Measurements from ENCODE around the gene HSD11B1. TPM values are rescaled to one million over a fixed set of nuclear protein-coding genes. Genes with fewer than 3 reads are reported as not detected.

The HSD11B1 gene
- total RNA-seq, 1 experiment from 2014 or later, result not detected

DNA sequence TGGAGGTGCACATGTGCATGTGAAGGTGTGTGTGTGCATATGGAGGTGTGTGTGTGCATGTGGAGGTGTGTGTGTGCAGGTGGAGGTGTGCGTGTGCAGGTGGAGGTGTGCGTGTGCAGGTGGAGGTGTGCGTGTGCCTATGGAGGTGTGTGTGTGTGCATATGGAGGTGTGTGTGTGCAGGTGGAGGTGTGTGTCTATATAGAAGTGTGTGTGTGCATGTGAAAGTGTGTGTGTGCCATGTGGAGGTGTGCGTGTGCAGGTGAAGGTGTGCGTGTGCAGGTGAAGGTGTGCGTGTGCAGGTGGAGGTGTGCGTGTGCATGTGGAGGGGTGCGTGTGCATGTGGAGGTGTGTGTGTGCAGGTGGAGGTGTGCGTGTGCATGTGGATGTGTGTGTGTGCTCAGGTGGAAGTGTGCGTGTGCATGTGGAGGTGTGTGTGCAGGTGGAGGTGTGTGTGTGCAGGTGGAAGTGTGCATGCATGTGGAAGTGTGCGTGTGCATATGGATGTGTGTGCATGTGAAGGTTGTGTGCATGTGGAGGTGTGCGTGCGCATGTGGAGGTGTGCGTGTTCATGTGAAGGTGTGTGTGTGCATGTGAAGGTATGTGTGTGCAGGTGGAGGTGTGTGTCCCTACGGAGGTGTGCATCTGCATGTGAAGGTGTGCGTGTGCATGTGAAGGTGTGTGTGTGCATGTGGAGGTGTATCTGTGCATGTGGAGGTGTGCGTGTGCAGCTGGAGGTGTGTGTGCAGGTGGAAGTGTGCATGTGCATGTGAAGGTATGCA, 66.2 kb downstream of the HSD11B1 start (continued):
- TF ChIP-seq, protein P1, sequence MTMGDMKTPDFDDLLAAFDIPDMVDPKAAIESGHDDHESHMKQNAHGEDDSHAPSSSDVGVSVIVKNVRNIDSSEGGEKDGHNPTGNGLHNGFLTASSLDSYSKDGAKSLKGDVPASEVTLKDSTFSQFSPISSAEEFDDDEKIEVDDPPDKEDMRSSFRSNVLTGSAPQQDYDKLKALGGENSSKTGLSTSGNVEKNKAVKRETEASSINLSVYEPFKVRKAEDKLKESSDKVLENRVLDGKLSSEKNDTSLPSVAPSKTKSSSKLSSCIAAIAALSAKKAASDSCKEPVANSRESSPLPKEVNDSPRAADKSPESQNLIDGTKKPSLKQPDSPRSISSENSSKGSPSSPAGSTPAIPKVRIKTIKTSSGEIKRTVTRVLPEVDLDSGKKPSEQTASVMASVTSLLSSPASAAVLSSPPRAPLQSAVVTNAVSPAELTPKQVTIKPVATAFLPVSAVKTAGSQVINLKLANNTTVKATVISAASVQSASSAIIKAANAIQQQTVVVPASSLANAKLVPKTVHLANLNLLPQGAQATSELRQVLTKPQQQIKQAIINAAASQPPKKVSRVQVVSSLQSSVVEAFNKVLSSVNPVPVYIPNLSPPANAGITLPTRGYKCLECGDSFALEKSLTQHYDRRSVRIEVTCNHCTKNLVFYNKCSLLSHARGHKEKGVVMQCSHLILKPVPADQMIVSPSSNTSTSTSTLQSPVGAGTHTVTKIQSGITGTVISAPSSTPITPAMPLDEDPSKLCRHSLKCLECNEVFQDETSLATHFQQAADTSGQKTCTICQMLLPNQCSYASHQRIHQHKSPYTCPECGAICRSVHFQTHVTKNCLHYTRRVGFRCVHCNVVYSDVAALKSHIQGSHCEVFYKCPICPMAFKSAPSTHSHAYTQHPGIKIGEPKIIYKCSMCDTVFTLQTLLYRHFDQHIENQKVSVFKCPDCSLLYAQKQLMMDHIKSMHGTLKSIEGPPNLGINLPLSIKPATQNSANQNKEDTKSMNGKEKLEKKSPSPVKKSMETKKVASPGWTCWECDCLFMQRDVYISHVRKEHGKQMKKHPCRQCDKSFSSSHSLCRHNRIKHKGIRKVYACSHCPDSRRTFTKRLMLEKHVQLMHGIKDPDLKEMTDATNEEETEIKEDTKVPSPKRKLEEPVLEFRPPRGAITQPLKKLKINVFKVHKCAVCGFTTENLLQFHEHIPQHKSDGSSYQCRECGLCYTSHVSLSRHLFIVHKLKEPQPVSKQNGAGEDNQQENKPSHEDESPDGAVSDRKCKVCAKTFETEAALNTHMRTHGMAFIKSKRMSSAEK (CRISPR knock-in tag; IDR thresholded peaks at IDR 0.05; ENCODE audit: borderline replicate concordance), result no peak
- TF ChIP-seq GRHL2 (CRISPR knock-in tag; IDR thresholded peaks at IDR 0.05; ENCODE audit: insufficient replicate concordance, severe bottlenecking) (no peak), ATF1 (CRISPR knock-in tag; IDR thresholded peaks at IDR 0.05) (no peak), JUN (CRISPR knock-in tag; IDR thresholded peaks at IDR 0.05) (no peak), RORB (CRISPR knock-in tag; IDR thresholded peaks at IDR 0.05) (no peak), ZNF317 (CRISPR knock-in tag; IDR thresholded peaks at IDR 0.05; ENCODE audit: borderline replicate concordance, low read depth) (no peak)
- TF ChIP-seq, protein P2, sequence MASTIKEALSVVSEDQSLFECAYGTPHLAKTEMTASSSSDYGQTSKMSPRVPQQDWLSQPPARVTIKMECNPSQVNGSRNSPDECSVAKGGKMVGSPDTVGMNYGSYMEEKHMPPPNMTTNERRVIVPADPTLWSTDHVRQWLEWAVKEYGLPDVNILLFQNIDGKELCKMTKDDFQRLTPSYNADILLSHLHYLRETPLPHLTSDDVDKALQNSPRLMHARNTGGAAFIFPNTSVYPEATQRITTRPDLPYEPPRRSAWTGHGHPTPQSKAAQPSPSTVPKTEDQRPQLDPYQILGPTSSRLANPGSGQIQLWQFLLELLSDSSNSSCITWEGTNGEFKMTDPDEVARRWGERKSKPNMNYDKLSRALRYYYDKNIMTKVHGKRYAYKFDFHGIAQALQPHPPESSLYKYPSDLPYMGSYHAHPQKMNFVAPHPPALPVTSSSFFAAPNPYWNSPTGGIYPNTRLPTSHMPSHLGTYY (CRISPR knock-in tag; IDR thresholded peaks at IDR 0.05), result no peak
- TF ChIP-seq, protein P3, sequence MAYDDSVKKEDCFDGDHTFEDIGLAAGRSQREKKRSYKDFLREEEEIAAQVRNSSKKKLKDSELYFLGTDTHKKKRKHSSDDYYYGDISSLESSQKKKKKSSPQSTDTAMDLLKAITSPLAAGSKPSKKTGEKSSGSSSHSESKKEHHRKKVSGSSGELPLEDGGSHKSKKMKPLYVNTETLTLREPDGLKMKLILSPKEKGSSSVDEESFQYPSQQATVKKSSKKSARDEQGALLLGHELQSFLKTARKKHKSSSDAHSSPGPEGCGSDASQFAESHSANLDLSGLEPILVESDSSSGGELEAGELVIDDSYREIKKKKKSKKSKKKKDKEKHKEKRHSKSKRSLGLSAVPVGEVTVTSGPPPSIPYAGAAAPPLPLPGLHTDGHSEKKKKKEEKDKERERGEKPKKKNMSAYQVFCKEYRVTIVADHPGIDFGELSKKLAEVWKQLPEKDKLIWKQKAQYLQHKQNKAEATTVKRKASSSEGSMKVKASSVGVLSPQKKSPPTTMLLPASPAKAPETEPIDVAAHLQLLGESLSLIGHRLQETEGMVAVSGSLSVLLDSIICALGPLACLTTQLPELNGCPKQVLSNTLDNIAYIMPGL (CRISPR knock-in tag; IDR thresholded peaks at IDR 0.05), result no peak
- TF ChIP-seq, protein P4, sequence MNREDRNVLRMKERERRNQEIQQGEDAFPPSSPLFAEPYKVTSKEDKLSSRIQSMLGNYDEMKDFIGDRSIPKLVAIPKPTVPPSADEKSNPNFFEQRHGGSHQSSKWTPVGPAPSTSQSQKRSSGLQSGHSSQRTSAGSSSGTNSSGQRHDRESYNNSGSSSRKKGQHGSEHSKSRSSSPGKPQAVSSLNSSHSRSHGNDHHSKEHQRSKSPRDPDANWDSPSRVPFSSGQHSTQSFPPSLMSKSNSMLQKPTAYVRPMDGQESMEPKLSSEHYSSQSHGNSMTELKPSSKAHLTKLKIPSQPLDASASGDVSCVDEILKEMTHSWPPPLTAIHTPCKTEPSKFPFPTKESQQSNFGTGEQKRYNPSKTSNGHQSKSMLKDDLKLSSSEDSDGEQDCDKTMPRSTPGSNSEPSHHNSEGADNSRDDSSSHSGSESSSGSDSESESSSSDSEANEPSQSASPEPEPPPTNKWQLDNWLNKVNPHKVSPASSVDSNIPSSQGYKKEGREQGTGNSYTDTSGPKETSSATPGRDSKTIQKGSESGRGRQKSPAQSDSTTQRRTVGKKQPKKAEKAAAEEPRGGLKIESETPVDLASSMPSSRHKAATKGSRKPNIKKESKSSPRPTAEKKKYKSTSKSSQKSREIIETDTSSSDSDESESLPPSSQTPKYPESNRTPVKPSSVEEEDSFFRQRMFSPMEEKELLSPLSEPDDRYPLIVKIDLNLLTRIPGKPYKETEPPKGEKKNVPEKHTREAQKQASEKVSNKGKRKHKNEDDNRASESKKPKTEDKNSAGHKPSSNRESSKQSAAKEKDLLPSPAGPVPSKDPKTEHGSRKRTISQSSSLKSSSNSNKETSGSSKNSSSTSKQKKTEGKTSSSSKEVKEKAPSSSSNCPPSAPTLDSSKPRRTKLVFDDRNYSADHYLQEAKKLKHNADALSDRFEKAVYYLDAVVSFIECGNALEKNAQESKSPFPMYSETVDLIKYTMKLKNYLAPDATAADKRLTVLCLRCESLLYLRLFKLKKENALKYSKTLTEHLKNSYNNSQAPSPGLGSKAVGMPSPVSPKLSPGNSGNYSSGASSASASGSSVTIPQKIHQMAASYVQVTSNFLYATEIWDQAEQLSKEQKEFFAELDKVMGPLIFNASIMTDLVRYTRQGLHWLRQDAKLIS (CRISPR knock-in tag; IDR thresholded peaks at IDR 0.05; ENCODE audit: borderline replicate concordance), result no peak
- TF ChIP-seq, protein P5, sequence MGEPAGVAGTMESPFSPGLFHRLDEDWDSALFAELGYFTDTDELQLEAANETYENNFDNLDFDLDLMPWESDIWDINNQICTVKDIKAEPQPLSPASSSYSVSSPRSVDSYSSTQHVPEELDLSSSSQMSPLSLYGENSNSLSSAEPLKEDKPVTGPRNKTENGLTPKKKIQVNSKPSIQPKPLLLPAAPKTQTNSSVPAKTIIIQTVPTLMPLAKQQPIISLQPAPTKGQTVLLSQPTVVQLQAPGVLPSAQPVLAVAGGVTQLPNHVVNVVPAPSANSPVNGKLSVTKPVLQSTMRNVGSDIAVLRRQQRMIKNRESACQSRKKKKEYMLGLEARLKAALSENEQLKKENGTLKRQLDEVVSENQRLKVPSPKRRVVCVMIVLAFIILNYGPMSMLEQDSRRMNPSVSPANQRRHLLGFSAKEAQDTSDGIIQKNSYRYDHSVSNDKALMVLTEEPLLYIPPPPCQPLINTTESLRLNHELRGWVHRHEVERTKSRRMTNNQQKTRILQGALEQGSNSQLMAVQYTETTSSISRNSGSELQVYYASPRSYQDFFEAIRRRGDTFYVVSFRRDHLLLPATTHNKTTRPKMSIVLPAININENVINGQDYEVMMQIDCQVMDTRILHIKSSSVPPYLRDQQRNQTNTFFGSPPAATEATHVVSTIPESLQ (CRISPR knock-in tag; IDR thresholded peaks at IDR 0.05), result no peak
- TF ChIP-seq, protein P6, sequence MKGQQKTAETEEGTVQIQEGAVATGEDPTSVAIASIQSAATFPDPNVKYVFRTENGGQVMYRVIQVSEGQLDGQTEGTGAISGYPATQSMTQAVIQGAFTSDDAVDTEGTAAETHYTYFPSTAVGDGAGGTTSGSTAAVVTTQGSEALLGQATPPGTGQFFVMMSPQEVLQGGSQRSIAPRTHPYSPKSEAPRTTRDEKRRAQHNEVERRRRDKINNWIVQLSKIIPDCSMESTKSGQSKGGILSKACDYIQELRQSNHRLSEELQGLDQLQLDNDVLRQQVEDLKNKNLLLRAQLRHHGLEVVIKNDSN (CRISPR knock-in tag; IDR thresholded peaks at IDR 0.05), result no peak
